ENCODE results near the gene IRAK4. TPM values are rescaled to one million over a fixed set of nuclear protein-coding genes. Genes with fewer than 3 reads are reported as not detected.

Gene IRAK4
- total RNA-seq, 1 experiment from 2014 or later: 15.3 TPM

- ChIA-PET POLR2A (no interaction called here), CTCF (no interaction called here)
- DNase-seq: no peak
- Mint-ChIP-seq H3K9me3 (ENCODE audit: unreplicated experiment) (no peaks in the 10 kb centered on the region), H3K27me3 (ENCODE audit: insufficient read depth, unreplicated experiment) (no peaks in the 10 kb centered on the region), H3K4me1 (ENCODE audit: low read depth, unreplicated experiment) (peaks cover 26% of the 10 kb centered on the region), H3K27ac (ENCODE audit: unreplicated experiment) (no peak overlapping the region), H3K36me3 (ENCODE audit: insufficient read depth, unreplicated experiment) (peaks cover 30% of the 10 kb centered on the region), H3K4me3 (ENCODE audit: unreplicated experiment) (no peak overlapping the region)
- BruUV-seq (replicated peaks): no TSS peak
- Histone ChIP-seq H3K4me1 (no peaks in the 10 kb centered on the region), H3K36me3 (ENCODE audit: control insufficient read depth, insufficient read depth, low read length) (no peaks in the 10 kb centered on the region; the same call in 1 of the 2 replicates), H3K27me3 (replicated peaks; ENCODE audit: control insufficient read depth, insufficient read depth, low read length) (no peaks in the 10 kb centered on the region), H3K9me3 (no peaks in the 10 kb centered on the region), H3K4me3 (ENCODE audit: low read depth, low read length) (no peak overlapping the region)
- TF ChIP-seq CTCF (IDR thresholded peaks at IDR 0.05; ENCODE audit: insufficient read depth in 1 of 2, low read depth in 1 of 2, low read length in 1 of 2, severe bottlenecking in 1 of 2, unreplicated experiment in 1 of 2): no peak
- intact Hi-C loops (cut with micrococcal nuclease; ENCODE audit: unreplicated experiment): no loop called here
Observed at GRCh38 chr12:43754015-43754414, 4.7 kb upstream of the IRAK4 start.

- no peaks in the 10 kb centered on the region for H3K9me3 Mint-ChIP-seq (ENCODE audit: unreplicated experiment)
- peaks cover 28% of the 10 kb centered on the region for H3K4me1 Mint-ChIP-seq (ENCODE audit: low read depth, unreplicated experiment)
- Histone ChIP-seq H3K4me1 (no peaks in the 10 kb centered on the region; the same call in 1 of the 2 replicates), H3K4me3 (ENCODE audit: low read depth, low read length) (peak overlapping the region; percentile 58), H3K27me3 (replicated peaks; ENCODE audit: control insufficient read depth, insufficient read depth, low read length) (no peaks in the 10 kb centered on the region), H3K36me3 (ENCODE audit: control insufficient read depth, insufficient read depth, low read length) (no peaks in the 10 kb centered on the region), H3K9me3 (no peaks in the 10 kb centered on the region)
- intact Hi-C loops (cut with micrococcal nuclease; ENCODE audit: unreplicated experiment): loop anchor here (2.0 kb wide), 2 partner anchors 39 to 47 kb away; no protein-coding TSS in a partner anchor
- TSS peak; percentile 70 for BruUV-seq (replicated peaks)
- TF ChIP-seq CTCF (IDR thresholded peaks at IDR 0.05; ENCODE audit: insufficient read depth in 1 of 2, low read depth in 1 of 2, low read length in 1 of 2, severe bottlenecking in 1 of 2, unreplicated experiment in 1 of 2): no peak
- ChIA-PET CTCF (interaction anchor here (0.6 to 2.1 kb wide), 4 partner anchors 124 to 1587 kb away, joined by 3 to 14 read pairs (median 4); no protein-coding TSS in a partner anchor), POLR2A (interaction anchor here (0.5 to 0.7 kb wide), 4 partner anchors 54 to 173 kb away, joined by 3 to 6 read pairs (median 5); partner anchors contain the start of gene TMEM117)
- peaks cover 22% of the 10 kb centered on the region for H3K36me3 Mint-ChIP-seq (ENCODE audit: insufficient read depth, unreplicated experiment)
- DNase-seq: peak; percentile 53 to 65
- no peaks in the 10 kb centered on the region for H3K27me3 Mint-ChIP-seq (ENCODE audit: insufficient read depth, unreplicated experiment)
- peak overlapping the region; percentile 85 for H3K4me3 Mint-ChIP-seq (ENCODE audit: unreplicated experiment)
- peak overlapping the region; percentile 95 for H3K27ac Mint-ChIP-seq (ENCODE audit: unreplicated experiment)
Observed at GRCh38 chr12:43758247-43758727, 464 bp upstream of the IRAK4 start.

- H3K9me3 ChIP-seq: no peaks in the 10 kb centered on the region
- ChIA-PET CTCF (interaction anchor here (2.1 kb wide), 1 partner anchor 122 kb away, joined by 14 read pairs; no protein-coding TSS in a partner anchor), POLR2A (interaction anchor here (1.6 kb wide), 1 partner anchor 45 kb away, joined by 4 read pairs; the partner anchor contains the start of gene TWF1)
- H3K27me3 Mint-ChIP-seq (ENCODE audit: insufficient read depth, unreplicated experiment): no peaks in the 10 kb centered on the region
- H3K27me3 ChIP-seq (replicated peaks; ENCODE audit: control insufficient read depth, insufficient read depth, low read length): no peaks in the 10 kb centered on the region
- peaks cover 10% of the 10 kb centered on the region for H3K36me3 Mint-ChIP-seq (ENCODE audit: insufficient read depth, unreplicated experiment)
- peak overlapping the region; percentile 58; the same call in 1 of the 2 replicates for H3K4me3 ChIP-seq (ENCODE audit: low read depth, low read length)
- peaks cover 28% of the 10 kb centered on the region for H3K4me1 Mint-ChIP-seq (ENCODE audit: low read depth, unreplicated experiment)
- no peak for DNase-seq
- peak overlapping the region; percentile 85 for H3K4me3 Mint-ChIP-seq (ENCODE audit: unreplicated experiment)
- H3K4me1 ChIP-seq: no peaks in the 10 kb centered on the region; the same call in 1 of the 2 replicates
- peak overlapping the region; percentile 34 for H3K27ac Mint-ChIP-seq (ENCODE audit: unreplicated experiment)
- no peak for TF ChIP-seq CTCF (IDR thresholded peaks at IDR 0.05; ENCODE audit: insufficient read depth in 1 of 2, low read depth in 1 of 2, low read length in 1 of 2, severe bottlenecking in 1 of 2, unreplicated experiment in 1 of 2)
- H3K9me3 Mint-ChIP-seq (ENCODE audit: unreplicated experiment): no peaks in the 10 kb centered on the region
- BruUV-seq (replicated peaks): no TSS peak
- intact Hi-C loops (cut with micrococcal nuclease; ENCODE audit: unreplicated experiment): no loop called here
- H3K36me3 ChIP-seq (ENCODE audit: control insufficient read depth, insufficient read depth, low read length): no peaks in the 10 kb centered on the region
Observed at GRCh38 chr12:43760396-43760795, 1.6 kb downstream of the IRAK4 start.
